ENCODE data around the gene TRNAU1AP.
A peak's percentile ranks its signal among the peaks of the same experiment; 100 is the strongest.
"Not testable (repeated sequence)": the region's sequence is repeated elsewhere in the genome, so short reads cannot be mapped to it uniquely, and the experiment has no call there.

Gene TRNAU1AP

DNA sequence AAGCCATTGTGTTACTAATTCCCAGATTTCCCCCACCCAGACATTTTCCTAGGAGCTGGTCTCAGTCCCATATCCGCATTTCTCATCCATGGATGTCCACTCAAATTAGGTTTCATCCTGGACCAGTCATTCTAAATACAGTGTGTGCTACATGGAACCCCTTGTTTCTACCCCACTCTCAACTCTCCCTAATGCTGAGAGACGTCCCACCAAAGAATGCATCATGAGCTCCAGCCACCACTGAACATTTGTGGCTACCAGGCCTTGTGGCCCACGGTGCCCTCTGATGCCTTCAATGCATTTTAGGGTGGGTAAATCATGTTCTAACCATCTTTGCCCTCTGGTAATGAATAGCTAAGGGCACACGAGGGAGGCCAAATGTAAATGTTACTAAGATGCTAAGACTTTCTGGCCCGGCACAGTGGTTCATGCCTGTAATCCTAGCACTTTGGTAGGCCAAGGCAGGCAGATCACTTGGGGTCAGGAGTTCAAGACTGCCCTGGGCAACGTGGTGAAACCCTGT, 25.9 kb downstream of the TRNAU1AP start:
- DNase-seq, result no peak

DNA sequence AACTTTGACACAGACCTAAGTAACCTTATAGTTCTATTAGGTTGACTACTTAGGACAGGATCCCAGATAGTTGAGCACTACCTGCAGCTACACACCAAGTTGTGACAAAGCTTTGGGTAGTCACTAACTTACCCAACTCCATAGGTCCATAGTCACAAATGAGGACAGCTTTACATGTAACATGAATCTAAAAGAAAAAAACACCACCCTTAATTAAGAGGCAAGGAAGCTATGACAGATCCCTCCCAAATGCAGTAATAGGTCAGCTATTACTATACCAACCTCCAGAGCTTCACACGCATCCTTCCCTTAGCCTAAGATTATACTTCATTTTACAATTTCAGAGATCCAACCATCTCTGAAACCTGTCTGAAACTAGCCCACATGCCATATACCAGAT, 26.5 kb downstream of the TRNAU1AP start:
- DNase-seq, result no peak

DNA sequence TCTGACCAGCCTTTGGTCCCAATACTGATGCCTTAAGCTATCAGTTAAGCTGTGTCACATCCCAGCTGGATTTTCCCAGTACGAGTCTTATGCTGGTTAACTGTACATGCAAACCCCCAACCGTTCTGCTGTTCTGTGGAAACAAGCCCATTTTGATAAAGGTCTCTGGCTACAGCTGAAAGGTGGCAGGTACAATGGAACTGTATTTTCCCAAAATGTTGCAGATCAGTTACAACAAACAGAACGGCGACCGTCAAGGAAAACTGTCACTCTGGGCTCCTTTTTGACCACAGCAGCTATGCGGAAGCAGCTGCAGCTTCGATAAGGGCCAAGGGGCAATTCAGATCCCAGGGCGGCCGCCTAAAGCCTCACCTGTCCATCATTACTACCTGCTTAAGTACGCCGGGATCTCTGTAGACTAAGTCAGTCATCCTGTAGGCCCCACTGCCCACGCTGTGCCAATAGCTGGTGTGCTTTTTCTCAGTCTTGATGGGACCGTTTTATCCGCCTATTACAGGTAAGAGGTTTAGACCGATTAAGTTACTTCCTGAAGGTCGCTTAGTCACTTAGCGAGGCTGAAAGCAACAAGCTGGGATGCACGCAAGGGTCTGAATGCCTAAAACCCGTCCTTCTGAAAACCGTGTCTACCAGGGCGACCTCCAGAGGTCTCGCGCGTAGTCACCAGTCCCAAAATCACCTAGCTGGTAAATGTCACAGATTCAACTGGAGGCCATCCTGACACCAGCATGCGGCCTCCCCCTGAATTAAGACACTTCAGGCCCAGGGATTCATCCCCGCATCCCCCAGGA, 28.0 kb downstream of the TRNAU1AP start:
- peak; percentile 68 for DNase-seq

DNA sequence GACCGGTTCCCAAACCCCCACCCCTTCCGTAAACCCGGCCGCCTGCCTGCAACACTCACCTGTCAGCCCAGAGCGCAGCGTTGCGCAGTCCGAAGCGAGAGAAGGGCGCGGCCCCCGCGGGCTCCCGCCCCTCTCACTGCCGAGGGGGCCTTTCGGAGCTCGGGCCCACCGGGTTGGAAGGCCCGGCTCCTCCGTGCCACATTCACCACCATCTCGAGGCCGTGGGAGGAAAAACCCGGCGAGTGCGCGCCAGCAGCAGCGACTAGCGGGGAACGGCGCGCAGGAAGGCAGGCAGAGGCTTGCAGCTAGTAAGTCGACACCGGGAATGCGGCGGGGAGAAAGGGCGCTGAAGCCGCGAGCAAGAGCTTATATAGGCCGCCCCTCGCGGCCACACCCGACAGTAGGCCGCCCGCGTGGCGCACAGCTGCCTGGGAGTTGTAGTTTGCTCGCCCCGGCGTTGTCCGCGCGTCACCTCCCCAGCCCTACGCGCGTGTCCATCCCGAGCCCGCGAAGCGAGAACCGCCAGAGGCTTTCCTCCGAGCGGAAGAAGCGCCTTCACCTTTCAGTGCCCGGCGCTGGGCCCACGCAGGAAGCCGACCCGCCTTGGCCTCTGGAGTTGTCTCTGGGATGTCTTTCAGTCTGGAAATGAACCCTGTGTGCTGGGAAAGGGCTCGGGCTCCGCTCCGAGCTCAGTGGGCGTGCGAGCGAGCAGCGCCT, 28.8 kb downstream of the TRNAU1AP start:
- peak; percentile 96 for DNase-seq

DNA sequence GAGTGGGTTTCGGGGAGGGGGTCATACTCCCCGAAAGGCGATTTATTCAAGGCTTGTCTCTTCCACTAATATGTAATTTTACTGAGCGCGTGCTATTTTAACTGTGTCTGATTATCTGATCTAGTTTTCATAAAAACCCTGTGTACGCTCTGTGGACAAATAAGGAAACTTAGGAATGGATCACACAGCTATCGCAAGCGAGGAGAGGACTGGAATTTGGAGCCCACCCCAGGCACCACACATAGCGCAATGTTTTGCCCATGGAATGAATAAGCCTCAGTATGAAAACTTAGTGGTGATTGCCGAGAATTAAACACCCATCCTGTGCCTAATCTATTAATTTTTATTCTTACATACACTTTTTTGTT, 29.3 kb downstream of the TRNAU1AP start:
- DNase-seq, result peak; percentile 58

DNA sequence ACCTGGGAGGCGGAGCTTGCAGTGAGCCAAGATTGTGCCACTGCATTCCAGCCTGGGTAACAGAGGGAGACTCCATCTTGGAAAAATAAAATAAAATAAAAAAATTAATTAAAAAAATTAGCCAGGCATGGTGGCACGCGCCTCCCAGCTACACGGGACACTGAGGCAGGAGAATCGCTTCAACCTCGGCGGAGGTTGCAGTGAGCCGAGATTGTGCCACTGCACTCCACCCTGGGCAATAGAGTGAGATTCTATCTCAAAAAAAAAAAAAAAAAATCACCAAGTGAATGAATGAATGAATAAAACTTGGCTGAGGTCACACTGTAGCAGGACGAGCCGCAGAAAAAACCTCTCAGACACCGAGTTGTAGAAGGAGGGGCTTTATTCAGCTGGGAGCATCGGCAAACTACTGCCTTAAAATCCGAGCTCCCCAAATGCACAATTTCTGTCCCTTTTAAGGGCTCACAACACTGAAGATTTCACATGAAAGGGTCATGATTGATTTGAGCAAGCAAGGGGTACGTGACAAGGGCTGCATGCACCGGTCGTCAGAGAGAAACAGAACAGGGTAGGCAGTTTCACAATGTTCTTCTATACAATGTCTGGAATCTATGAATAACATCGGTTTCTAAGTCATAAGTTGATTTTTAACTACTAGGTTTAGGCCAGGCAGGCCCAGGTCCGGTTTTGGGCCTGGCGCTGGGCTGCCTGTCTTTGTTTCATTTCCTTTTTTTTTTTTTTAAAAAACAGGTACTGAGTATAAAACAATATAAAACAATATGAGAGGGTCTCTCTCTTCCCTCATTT, 33.9 kb downstream of the TRNAU1AP start:
- DNase-seq, result not testable (repeated sequence)

DNA sequence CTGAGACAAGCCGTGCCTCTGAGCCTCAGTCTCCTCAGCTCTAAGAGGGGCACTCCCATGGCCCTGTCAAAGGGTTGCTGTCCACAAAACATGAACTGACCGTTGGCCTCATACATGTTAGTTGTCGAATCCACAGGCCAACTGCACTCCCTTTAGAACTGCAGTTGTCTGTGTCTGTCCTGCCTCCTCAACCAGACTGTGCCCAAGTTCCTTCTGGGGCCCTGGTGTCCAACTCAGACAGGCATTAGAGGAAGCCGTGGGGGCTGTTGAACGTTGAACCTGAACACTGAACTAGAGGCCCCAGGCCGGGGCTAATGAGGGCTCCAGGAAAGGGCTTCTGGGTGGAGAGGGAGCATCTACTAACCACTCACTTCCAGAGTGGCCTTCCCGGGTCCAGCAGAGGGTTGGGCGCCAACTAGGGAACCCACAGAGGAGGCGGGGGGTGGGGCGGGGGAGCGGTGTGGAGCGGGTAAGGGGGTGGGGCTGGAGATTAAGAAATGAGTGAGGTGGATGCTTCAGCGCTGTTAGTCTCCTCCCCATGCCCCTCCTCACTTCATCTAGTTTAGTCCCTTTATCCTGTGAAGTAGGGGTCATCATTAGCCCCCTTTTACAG, 38.9 kb downstream of the TRNAU1AP start, which contains the start of gene RAB42:
Gene RAB42, plus strand, starts transcription at position 558 of the 613 bp plus-strand sequence. CDS start 247 bp downstream, outside the sequence.
- peak; percentile 61 for DNase-seq

DNA sequence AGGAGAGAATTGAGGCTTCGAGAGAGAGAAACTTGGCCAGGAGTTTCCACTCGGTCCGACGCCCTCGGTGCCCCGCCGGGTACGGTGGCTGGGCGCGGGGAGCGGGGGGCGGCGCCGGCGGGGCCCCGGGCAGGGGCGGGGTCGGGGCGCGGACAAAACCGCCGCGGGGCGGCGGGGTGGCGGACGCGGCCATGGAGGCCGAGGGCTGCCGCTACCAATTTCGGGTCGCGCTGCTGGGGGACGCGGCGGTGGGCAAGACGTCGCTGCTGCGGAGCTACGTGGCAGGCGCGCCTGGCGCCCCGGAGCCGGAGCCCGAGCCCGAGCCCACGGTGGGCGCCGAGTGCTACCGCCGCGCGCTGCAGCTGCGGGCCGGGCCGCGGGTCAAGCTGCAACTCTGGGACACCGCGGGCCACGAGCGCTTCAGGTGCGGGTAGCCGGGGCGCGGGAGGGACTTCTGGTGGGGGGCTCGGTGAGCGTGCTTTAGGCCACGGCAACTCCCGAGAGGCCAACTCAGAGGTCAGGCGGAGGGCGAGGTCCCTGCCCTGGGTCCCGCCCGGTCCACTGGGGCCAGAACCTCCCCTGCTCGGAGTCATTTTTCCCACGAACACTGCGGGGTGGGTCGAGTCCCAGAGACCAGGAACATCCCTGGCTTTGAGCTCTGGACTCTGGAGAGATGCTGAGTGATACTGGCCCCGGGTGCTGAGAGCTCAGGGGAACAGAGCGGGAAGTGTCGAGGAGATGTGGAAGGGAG, 39.6 kb downstream of the TRNAU1AP start:
- DNase-seq, result no peak

DNA sequence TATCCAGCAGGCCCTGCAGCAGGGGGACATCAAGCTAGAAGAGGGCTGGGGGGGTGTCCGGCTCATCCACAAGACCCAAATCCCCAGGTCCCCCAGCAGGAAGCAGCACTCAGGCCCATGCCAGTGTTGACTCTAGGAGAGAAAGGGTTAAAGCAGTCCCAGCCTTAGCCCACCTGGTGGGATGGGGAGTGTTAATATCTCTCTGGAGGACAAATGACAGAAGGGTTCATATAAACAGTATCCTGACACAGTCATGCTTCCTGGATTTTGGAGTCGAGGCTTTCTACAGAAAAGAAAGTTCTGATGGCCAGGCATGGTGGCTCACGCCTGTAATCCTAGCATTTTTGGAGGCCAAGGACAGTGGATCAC, 41.1 kb downstream of the TRNAU1AP start:
- not testable (repeated sequence) for DNase-seq

DNA sequence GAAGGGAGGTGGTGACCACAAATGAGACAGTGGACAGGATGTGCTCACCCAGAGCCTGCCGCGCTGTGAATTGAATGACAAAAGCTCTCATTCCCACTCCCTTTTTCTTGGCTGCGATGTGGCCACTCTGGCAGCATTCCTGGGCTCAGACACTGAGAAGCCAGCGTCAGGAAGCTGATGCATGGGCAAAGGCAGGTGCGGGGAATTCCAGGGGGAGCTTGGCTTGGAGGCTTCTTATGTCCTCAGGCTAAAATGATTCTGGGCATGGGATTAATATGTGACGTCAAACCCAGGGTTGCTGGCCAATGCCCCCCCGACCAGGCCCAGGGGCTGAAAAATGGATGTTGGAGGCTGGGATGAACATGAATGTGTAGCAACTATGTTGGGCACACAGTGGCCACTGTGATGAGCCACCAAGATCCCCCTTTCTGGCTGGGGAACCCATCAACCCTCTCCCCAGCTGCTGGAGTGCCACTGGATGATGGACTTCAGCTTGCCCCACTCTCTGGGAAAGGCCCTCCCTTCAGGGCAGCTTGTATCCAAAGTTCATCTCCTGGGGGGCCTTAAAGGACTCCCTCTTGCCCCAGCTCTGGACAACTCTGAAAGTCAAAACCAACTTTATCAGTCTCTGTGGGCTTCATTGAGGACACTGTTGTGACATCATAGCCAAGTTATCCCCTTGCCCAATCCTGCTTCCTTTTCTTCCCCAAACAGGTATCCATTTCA, 42.0 kb downstream of the TRNAU1AP start:
- DNase-seq, result not testable (repeated sequence)

DNA sequence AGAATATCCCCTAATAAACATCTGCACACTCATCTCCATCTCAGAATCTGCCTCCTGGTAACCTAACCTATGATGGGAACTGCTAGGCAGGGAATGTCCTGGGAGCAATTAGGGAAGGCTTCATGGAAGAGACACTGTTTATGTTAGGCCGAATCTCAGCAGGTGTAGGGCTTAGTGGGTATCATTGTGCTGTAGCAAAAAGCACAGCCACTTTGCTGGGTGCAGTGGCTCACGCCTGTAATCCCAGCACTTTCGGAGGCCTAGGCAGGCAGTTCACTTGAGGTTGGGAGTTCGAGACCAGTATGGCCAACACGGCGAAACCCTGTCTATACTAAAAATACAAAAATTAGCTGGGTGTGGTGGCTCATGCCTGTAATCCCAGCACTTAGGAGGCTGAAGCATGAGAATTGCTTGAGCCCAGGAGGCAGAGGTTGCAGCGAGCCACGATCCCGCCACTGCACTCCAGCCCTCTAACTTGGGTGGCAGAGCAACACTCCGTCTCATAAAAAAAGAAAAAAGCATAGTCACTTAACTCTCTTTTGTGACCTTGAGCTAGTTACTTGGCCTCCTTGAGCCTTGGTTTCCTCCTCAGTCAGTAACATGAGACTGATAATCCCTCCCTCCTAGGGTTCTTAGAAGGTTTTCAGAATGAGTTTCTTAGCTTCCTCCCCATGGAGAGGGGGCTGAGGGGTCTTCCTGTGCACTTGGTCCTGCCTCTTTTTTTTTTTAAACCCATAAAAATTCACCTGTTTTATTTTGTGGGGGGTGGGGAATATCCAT, 42.7 kb downstream of the TRNAU1AP start:
- no peak for DNase-seq

DNA sequence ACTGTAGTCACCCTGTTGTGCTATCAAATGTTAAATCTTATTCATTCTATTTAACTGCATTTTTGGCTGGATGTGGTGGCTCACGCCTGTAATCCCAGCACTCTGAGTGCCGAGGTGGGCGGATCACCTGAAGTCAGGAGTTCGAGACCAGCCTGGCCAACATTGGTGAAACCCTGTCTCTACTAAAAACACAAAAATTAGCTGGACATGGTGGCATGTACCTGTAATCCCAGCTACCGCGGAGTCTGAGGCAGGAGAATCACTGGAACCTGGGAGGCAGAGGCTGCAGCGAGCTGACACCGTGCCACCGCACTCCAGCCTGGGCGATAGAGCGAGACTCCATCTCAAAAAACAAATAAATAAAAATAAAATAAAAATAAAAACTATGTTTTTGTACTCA, 43.4 kb downstream of the TRNAU1AP start:
- not testable (repeated sequence) for DNase-seq

DNA sequence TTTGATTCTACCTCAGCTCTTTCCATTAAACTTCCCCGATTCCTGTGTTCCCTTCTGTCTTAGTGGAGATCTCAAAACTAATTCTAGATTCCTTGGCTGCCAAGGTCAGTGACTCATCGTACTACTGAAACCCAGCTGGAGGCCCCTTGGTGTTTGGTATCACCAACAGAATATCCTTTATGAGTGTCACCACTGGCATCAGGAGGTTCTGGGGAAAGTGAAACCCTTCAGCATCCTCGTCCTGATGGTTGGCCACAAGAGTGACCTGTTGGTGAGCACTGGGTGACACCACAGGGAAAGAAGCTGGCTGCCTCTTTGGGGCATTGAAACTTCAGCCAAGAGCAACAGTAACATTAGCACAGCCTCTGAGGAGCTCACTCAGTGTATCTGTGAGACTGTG, 48.8 kb downstream of the TRNAU1AP start:
- DNase-seq, result no peak

DNA sequence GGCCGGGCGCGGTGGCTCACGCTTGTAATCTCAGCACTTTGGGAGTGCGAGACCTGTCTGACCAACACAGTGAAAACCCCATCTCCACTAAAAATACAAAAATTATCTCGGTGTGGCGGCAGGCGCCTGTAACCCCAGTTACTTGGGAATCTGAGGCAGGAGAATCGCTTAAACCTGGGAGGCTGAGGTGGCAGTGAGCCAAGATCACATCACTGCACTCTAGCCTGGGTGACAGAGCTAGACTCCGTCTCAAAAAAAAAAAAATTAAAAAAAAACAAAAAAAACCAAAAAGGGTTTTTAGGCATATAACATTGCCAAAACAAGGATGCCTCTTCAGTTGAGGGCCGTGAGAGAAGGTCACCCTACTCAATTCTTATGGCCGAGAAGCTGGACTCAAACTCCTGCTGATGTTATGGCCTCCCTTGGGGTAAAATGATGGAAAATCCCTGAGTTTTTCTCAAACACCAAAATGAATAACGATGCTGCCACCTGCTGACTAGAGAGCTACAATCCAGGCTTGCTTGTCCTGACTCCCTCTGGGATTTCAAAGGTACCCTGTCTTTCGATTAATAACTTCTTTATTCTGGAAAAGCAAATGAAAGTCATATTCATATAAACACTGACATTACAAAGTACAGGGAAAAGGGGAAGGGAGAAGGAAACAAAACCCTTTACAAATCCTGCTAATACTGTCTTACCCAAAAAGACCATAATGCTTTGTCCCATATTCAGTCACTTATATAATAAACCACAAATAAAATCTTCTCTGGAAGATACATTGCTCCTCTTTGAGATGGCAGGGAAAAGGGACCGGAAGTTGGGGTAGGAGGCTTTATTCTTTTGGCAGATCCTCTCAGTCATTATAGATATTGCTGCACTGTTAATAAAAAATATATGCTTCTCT, 49.9 kb downstream of the TRNAU1AP start:
- peak; percentile 81 for DNase-seq

DNA sequence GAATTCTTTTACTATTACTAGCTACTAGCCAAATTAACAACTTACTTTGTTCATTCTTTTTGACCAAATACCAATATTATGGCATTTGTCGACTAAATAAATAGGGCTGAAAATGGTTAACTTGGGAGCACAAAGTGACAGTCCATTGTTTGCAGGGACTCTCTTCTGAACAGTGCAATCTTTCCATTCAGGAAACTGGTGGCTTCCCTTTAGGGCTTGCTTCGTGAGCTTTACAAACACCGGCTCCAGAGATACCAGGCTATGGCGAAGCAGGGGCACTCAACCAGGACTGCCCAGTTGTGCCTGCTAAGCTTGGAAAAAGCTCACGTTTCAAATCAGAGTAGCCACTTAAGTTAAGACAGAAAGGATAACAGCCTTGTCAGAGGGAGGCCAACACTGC, 51.5 kb downstream of the TRNAU1AP start:
- no peak for DNase-seq

DNA sequence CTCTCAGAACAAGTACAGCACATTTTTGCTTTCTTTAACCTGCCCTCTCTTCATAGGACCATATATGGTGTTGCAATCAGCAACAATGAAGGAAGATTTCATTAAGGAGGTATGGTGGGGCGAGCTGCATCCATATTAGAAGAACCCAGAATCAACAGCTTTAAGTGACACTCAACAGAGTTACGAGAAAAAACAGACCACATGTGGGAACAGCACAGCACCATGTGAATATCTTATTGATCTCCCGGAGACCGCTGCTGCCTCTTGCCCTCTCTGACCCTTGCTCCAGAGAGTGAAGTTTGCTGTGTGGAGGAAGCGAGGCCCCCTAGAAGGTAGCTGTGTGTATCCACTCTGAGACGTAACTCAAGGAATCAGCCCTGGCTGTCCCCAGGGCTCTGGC, 52.1 kb downstream of the TRNAU1AP start:
- no peak for DNase-seq

DNA sequence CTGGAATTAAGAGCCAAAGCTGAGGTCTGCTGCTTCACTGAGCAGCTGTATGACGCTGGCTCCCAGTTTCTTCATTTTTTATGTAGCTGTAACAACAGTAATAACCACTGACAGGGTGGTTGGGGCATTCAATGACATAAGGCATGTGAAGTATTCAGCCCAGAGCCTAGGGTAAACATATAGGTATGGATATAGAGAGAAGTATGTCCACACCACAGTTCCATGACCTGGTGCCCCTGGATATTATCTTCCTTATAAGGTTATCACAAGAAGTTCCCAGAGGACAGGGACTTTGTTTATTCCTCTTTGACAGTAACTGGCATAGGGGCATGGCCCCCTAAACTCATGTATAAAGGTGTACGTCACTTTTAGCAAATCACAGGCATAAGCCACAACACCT, 53.9 kb downstream of the TRNAU1AP start:
- no peak for DNase-seq

DNA sequence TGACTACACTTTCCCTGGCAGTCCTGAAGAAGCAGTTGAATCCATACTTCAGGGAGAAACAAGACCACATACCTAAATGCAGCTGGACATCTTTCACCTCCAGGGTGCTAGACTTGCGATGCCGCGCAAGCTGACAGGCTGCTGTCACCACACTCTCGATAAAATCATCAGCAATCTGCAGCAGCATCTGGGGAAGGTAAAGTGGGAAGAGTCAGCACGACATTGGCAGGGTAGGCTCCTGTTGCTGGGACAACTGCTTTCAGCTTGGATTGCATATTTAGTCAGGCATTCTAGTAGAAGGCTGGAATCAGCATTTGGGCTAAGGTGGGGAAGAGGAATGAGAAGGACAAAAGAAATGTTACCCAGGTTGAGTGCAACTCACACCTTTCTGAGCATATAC, 60.3 kb downstream of the TRNAU1AP start:
- DNase-seq, result no peak
